GM06990 (cell line): ENCODE data around the gene EPHB4.

Source experiments
- DNase-seq: peaks from one replicate; pipeline ENCODE4 v3.0.0-alpha.2; 2011; ENCODE audit not compliant: insufficient read length; ENCODE audit errors: extremely low read depth
- H3K27me3 ChIP-seq: replicated peaks from 2 replicates; pipeline ENCODE4 v1.6.0; 2011; ENCODE audit warnings: low read length; ENCODE audit not compliant: control insufficient read depth, insufficient read depth
- H3K36me3 ChIP-seq: 2 replicates; pipeline ENCODE4 v1.5.1; 2011; ENCODE audit warnings: low read length; ENCODE audit not compliant: control insufficient read depth, insufficient read depth
- H3K4me3 ChIP-seq: replicated peaks from 2 replicates; pipeline ENCODE4 v1.5.1; 2011; ENCODE audit warnings: low read depth, mild to moderate bottlenecking, control low read depth, low read length
- TF ChIP-seq, protein P1 (sequence below): IDR thresholded peaks from 2 replicates; pipeline ENCODE4 v1.5.1; 2011; ENCODE audit warnings: low read length, control low read depth, mild to moderate bottlenecking, inconsistent platforms; ENCODE audit not compliant: insufficient read depth, poor library complexity, severe bottlenecking

Gene EPHB4

DNA sequence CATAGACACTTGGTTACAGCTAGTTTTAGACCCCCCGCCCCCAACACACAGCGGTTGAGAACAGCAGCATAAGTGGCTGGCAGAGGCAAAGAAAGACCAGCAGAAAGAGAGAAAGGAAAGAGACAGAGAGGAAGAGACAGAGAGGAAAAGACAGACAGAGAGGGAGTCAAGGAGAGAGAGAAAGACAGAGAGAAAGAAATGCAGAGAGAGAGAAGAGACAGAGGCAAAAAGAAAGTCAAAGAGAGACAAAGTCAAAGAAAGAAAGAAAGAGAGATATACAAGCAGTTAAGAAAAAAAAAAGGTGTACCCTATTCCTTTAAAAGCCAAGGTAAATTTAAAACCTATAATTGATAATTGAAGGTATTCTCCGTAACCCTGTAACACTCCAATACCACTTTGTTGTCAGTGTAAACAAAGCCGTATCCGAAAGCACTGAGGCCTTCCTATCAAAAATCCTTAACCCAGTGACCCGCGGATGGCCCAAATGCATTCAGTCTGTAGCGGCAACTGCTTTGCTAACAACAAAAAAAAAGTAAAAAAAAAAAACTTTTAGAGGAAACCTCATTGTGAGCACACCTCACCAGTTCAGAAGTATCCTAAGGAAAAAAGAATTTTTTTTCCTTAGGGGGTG lies 13.3 kb upstream of the EPHB4 start:
- H3K36me3 ChIP-seq: no peaks in the 10 kb centered on the region
- no peaks in the 10 kb centered on the region for H3K27me3 ChIP-seq
- DNase-seq: no peak
- H3K4me3 ChIP-seq: no peak overlapping the region
- TF ChIP-seq, protein P1, sequence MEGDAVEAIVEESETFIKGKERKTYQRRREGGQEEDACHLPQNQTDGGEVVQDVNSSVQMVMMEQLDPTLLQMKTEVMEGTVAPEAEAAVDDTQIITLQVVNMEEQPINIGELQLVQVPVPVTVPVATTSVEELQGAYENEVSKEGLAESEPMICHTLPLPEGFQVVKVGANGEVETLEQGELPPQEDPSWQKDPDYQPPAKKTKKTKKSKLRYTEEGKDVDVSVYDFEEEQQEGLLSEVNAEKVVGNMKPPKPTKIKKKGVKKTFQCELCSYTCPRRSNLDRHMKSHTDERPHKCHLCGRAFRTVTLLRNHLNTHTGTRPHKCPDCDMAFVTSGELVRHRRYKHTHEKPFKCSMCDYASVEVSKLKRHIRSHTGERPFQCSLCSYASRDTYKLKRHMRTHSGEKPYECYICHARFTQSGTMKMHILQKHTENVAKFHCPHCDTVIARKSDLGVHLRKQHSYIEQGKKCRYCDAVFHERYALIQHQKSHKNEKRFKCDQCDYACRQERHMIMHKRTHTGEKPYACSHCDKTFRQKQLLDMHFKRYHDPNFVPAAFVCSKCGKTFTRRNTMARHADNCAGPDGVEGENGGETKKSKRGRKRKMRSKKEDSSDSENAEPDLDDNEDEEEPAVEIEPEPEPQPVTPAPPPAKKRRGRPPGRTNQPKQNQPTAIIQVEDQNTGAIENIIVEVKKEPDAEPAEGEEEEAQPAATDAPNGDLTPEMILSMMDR: no peak

DNA sequence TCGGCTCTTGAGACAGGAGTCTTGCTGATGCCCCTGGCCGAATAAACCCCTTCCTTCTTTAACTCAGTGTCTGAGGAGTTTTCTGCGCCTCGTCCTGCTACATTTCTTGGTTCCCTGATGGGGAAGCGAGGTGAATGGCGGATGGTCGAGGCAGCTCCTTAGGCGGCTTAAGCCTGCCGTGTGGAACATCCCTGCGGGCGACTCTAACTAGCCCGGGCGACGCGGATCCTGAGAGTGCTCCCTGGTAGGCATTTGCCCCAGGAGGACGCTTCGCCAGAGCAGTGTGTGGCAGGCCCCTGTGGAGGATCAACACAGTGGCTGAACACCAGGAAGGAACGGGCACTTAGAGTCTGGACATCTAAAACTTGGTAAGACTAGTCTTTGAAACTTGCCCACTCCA lies 12.0 kb upstream of the EPHB4 start:
- Histone ChIP-seq H3K36me3 (no peaks in the 10 kb centered on the region), H3K27me3 (no peaks in the 10 kb centered on the region), H3K4me3 (no peak overlapping the region)
- TF ChIP-seq, protein P1: no peak
- DNase-seq: no peak

DNA sequence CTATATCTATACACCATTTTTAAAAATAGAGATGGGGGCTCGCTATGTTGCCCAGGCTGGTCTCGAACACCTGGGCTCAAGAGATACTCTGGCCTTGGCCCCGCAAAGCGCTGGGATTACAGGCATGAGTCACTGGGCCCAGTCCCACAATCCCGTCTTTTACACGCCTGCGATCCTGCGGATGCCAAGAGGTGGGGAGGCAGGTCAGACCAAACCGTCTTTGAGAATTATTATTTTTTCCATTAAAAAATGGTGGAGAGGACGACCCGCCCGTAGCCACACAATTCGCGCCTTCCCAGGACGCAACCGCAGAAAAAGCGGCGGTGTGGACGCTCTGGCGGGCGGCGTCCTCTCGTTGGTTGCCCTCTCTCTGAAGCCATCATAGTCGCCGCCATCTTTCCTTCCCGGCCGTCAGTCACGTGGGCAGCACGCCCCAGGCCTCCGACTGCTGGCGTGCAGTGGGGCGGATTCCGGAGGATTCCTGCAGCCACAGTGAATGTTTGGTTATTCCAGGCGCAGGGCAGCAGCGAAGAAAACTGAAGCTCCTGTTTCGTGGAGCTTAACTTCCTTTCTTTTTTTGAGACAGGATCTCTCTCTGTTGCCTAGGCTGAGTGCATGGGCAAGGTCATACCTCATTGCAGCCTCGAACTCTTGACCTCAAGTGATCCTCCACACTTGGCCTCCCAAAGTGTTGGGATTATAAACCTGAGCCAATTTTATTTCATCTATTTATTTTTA lies 9.9 kb upstream of the EPHB4 start:
- H3K27me3 ChIP-seq: no peaks in the 10 kb centered on the region
- TF ChIP-seq, protein P1: no peak
- H3K36me3 ChIP-seq: no peaks in the 10 kb centered on the region
- peak; percentile 75 for DNase-seq
- H3K4me3 ChIP-seq: peak overlapping the region; percentile 54

DNA sequence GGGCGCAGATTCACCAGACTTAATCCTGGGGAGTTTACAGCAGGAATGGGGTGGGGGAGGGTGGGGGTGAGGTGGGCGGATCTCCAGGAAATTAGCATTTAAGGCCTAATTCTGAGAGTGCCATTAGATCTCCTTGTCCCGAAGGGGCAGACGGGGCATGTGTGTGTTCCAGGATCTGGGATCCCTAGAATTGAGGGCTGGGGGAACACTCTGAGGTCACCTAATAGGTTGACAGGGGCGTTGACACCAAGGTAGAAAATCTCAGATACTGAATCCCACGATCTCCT lies 9.4 kb upstream of the EPHB4 start:
- H3K36me3 ChIP-seq: no peaks in the 10 kb centered on the region
- TF ChIP-seq, protein P1: no peak
- no peaks in the 10 kb centered on the region for H3K27me3 ChIP-seq
- no peak for DNase-seq
- peak overlapping the region; percentile 54 for H3K4me3 ChIP-seq

DNA sequence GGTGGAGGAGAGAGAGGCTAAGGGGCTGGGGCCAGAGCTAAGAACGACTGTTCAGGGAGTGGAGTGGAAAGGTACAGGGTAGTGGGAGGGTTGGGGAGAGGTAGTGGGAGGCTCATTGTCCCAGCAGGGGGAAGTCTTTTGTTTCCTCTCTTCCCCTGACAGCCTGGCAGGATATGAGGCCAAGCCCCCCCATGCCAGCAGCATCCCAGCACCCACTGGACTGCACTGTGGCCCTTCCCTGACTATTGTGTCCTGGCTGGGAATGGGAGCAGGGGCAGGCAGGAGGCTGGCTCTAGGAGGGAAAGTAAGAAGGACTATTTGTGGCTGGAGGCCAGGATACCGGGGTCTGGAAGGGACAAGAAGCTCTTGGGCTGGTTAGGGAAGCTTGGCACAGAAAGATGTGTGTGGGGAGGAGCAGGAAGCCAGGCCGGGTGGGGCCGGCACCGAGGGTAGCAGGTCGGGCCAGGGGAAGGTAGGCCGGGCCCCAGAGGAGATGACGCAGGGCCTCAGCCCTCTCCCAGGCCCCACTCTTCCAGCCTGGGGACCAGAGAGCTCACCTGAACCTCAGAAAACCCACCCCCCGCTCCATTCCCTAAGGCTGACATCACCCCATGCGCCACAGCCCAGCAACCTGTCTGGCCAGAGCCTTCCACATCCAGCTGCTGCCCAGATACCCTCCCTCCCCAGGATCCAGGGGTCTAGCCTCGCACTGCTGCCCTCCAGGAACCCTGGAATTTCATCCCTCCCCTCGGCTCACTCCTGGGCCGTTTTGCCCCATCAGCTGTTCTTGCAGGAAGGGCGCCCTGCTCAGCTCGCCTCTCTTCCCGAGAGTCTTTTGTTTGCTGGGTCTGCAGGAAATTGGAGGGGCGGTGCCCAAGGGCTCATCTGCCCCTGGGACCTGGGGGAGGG lies 8.8 kb upstream of the EPHB4 start:
- Histone ChIP-seq H3K4me3 (no peak overlapping the region), H3K27me3 (no peaks in the 10 kb centered on the region), H3K36me3 (no peaks in the 10 kb centered on the region)
- TF ChIP-seq, protein P1: no peak
- DNase-seq: no peak
